HepG2 (cell line): ENCODE measurements around the gene TMIGD3. TPM values are rescaled to one million over a fixed set of nuclear protein-coding genes. Genes with fewer than 3 reads are reported as not detected.
A peak's percentile ranks its signal among the peaks of the same experiment; 100 is the strongest.

Experiments used
- ATAC-seq: fragments of 200-7000 bp; cut with Tn5 transposase; 3 replicates; pipeline ENCODE4 v1.9.1; 2020; ENCODE audit warnings: mild to moderate bottlenecking, moderate library complexity
- BruUV-seq: library from RNA; stranded (reverse); fragments of 400-500 nt; replicated peaks from 2 replicates; lab custom pipeline; 2021; lab: Mats Ljungman, UMichigan
- CTCF ChIA-PET: fragments of 300-600 bp; formaldehyde crosslinking; extraction: SDS; loops from one replicate; lab custom pipeline; 2021; ENCODE audit warnings: low total read pairs, inconsistent platforms, low intra/inter-chr PET ratio; lab: Yijun Ruan, JAX
- POLR2A ChIA-PET: fragments of 350-600 bp; sonication (Branson Sonifier 250); formaldehyde crosslinking; loops from one replicate; lab custom pipeline; 2020; ENCODE audit warnings: antibody characterized with exemption, inconsistent platforms; lab: Yijun Ruan, JAX
- DNase-seq: peaks from one replicate; pipeline ENCODE4 v3.0.0-alpha.2; 2015; ENCODE audit warnings: low spot score
- FAIRE-seq: peaks from 3 replicates; lab custom pipeline; 2011; peaks lifted over from hg19 to GRCh38; lab: Jason Lieb, UNC
- H2AFZ ChIP-seq: one replicate; pipeline ENCODE4 v1.6.1; 2011; ENCODE audit warnings: low read length, inconsistent platforms
- H3K27ac ChIP-seq: fragments of 300-600 bp; 3 replicates; pipeline ENCODE4 v1.8.0; 2011; ENCODE audit warnings: mixed run types, mild to moderate bottlenecking, mixed read lengths, low read length, inconsistent platforms; ENCODE audit not compliant: insufficient read depth; ENCODE audit errors: extremely low read length
- H3K27me3 ChIP-seq, 2 experiments: fragments of 200-600 bp in 1 of 2; 2 replicates in 1 of 2; 3 replicates in 1 of 2; pipeline versions ENCODE4 v1.6.0 to v1.8.0; 2011; ENCODE audit warnings: low read length in 2 of 2, mild to moderate bottlenecking in 2 of 2, moderate library complexity in 2 of 2, inconsistent platforms in 1 of 2; ENCODE audit not compliant: insufficient read depth in 2 of 2, control insufficient read depth in 1 of 2
- H3K36me3 ChIP-seq, 2 experiments: fragments of 200-600 bp in 1 of 2; replicated peaks in 1 of 2; 2 replicates in 1 of 2; 3 replicates in 1 of 2; pipeline versions ENCODE4 v1.5.1 to v1.8.0; 2011; ENCODE audit warnings: low read length in 2 of 2, inconsistent platforms in 1 of 2; ENCODE audit not compliant: insufficient read depth in 2 of 2, control insufficient read depth in 1 of 2
- H3K4me1 ChIP-seq: 2 replicates; pipeline ENCODE4 v1.5.1; 2012; ENCODE audit warnings: low read length, inconsistent platforms; ENCODE audit not compliant: insufficient read depth
- H3K4me2 ChIP-seq: 2 replicates; pipeline ENCODE4 v1.6.0; 2011; ENCODE audit warnings: low read depth, low read length, inconsistent platforms
- H3K4me3 ChIP-seq, 3 experiments: fragments of 200-600 bp in 1 of 3; sonication (generic), shearing (Covaris generic) in 1 of 3; replicated peaks in 1 of 3; 2 replicates each; pipeline ENCODE4 v1.5.1; 2011 to 2016; ENCODE audit warnings: low read length in 3 of 3, inconsistent platforms in 2 of 3, low read depth in 2 of 3, mild to moderate bottlenecking in 2 of 3, control low read depth in 1 of 3, mixed read lengths in 1 of 3; ENCODE audit not compliant: insufficient read depth in 1 of 3
- H3K79me2 ChIP-seq: one replicate; pipeline ENCODE4 v1.6.1; 2011; ENCODE audit warnings: low read length, inconsistent platforms; ENCODE audit not compliant: insufficient read depth
- H3K9ac ChIP-seq: 2 replicates; pipeline ENCODE4 v1.6.0; 2011; ENCODE audit warnings: mild to moderate bottlenecking, low read depth, low read length, inconsistent platforms; ENCODE audit not compliant: insufficient read depth
- H3K9me3 ChIP-seq: 2 replicates; pipeline ENCODE4 v1.5.1; 2012; ENCODE audit warnings: mild to moderate bottlenecking, low read length
- H4K20me1 ChIP-seq: 2 replicates; pipeline ENCODE4 v1.6.0; 2011; ENCODE audit warnings: inconsistent platforms, mild to moderate bottlenecking, low read length, moderate library complexity; ENCODE audit not compliant: insufficient read depth
- CEBPG ChIP-seq: IDR thresholded peaks from 2 replicates; pipeline ENCODE4 v1.6.1; 2016
- HMGXB4 ChIP-seq, 2 experiments: sonication (generic) in 1 of 2; formaldehyde crosslinking in 1 of 2; IDR thresholded peaks; 2 replicates each; pipeline versions ENCODE4 v1.4.0 to v1.6.1; 2018 to 2020; ENCODE audit warnings: missing genetic modification reagents in 2 of 2, borderline replicate concordance in 1 of 2, low read depth in 1 of 2, mild to moderate bottlenecking in 1 of 2, missing biosample characterization in 1 of 2
- SMAD9 ChIP-seq: sonication (generic); formaldehyde crosslinking; IDR thresholded peaks from 2 replicates; pipeline ENCODE4 v1.5.1; 2020; ENCODE audit warnings: mild to moderate bottlenecking, missing genetic modification reagents
- U2AF2 ChIP-seq: fragments of 200-400 bp; formaldehyde crosslinking; IDR thresholded peaks from 2 replicates; pipeline ENCODE4 v1.6.1; 2017; ENCODE audit warnings: low read depth, mild to moderate bottlenecking, low read length
- ZNF274 ChIP-seq: sonication (generic); formaldehyde crosslinking; IDR thresholded peaks from 2 replicates; pipeline ENCODE4 v1.5.1; 2020; ENCODE audit warnings: mild to moderate bottlenecking, missing genetic modification reagents
- ZNF280D ChIP-seq: sonication (generic); formaldehyde crosslinking; IDR thresholded peaks from 2 replicates; pipeline ENCODE4 v1.5.1; 2020; ENCODE audit warnings: mild to moderate bottlenecking, missing genetic modification reagents
- ZNF414 ChIP-seq: sonication (generic); formaldehyde crosslinking; IDR thresholded peaks from 2 replicates; pipeline ENCODE4 v1.5.0; 2020; ENCODE audit warnings: missing genetic modification reagents
- ZNF512B ChIP-seq: sonication (generic); formaldehyde crosslinking; IDR thresholded peaks from 2 replicates; pipeline ENCODE4 v1.5.1; 2020; ENCODE audit warnings: missing genetic modification reagents, mild to moderate bottlenecking, borderline replicate concordance
- ZNF607 ChIP-seq: sonication (generic); formaldehyde crosslinking; IDR thresholded peaks from 2 replicates; pipeline ENCODE4 v1.5.1; 2020; ENCODE audit warnings: missing genetic modification reagents, mild to moderate bottlenecking, borderline replicate concordance
- ZNF713 ChIP-seq: sonication (generic); formaldehyde crosslinking; IDR thresholded peaks from 2 replicates; pipeline ENCODE4 v1.4.0; 2020; ENCODE audit warnings: mild to moderate bottlenecking, missing genetic modification reagents
- ZNF740 ChIP-seq: sonication (generic); formaldehyde crosslinking; IDR thresholded peaks from 2 replicates; pipeline ENCODE4 v1.4.0; 2020; ENCODE audit warnings: missing genetic modification reagents
- ZSCAN9 ChIP-seq: IDR thresholded peaks from 2 replicates; pipeline ENCODE4 v1.6.1; 2016; ENCODE audit warnings: borderline replicate concordance
- WGBS: methylation state at CpG from one replicate; pipeline ENCODE4 v1.1.6; 2017; ENCODE audit warnings: low lambda C conversion rate; 5-methylcytosine and 5-hydroxymethylcytosine counted together
- in situ Hi-C: cut with HindIII; loops from 2 replicates; pipeline ENCODE4 v1.10.0; 2017; ENCODE audit warnings: low pct_unique_long_range_greater_than_20kb; ENCODE audit not compliant: extremely low pct_ligation_motif_present
- intact Hi-C: fragments of 100-400 bp; cut with micrococcal nuclease; formaldehyde crosslinking; loops from one replicate; pipeline ENCODE4 v1.10.0; 2022; ENCODE audit not compliant: unreplicated experiment
- polyA plus RNA-seq, 8 experiments: library from polyadenylated mRNA; depleted of rRNA in 3 of 8; stranded (reverse) in 7 of 8; unstranded in 1 of 8; fragments of >200 nt; fragmentation: Illumina TruSeq in 4 of 8; extraction: Trizol in 4 of 8; gene quantifications; 2 replicates each; pipeline versions ENCODE4 v1.2.1 to v1.2.3, GENCODE V29; 2011 to 2016; ENCODE audit warnings: low read depth in 4 of 8, missing spikeins in 1 of 8, mixed read lengths in 1 of 8; ENCODE audit not compliant: insufficient read depth in 1 of 8
- total RNA-seq, 5 experiments: library from RNA; depleted of rRNA; stranded (reverse); fragments of >200 nt; fragmentation: Illumina TruSeq; extraction: Trizol; gene quantifications; 2 replicates each; pipeline ENCODE4 v1.2.3, GENCODE V29; 2016; ENCODE audit warnings: low read depth in 1 of 5

TMIGD3 gene
- total and polyA plus RNA-seq, 2 of the 13 experiments (the other 11 are each of a cell fraction or from before 2014, with no cell fraction given), result not detected

GRCh38 chr1:111535256-111536191 is 32.1 kb upstream of the TMIGD3 start (continued):
- TF ChIP-seq HMGXB4 (CRISPR knock-in tag; IDR thresholded peaks at IDR 0.05; ENCODE audit: borderline replicate concordance in 1 of 2, low read depth in 1 of 2) (no peak), ZNF740 (CRISPR knock-in tag) (peak; percentile 74; the same call in 1 of the 2 replicates), SMAD9 (CRISPR knock-in tag) (no peak), CEBPG (CRISPR knock-in tag) (peak; percentile 35), U2AF2 (no peak), ZNF607 (CRISPR knock-in tag) (no peak)
- TF ChIP-seq, all 625 proteins: peak for 135

- Histone ChIP-seq H3K27me3 (no peaks in the 10 kb centered on the region), H3K4me2 (no peak overlapping the region), H3K79me2 (no peaks in the 10 kb centered on the region), H2AFZ (no peak overlapping the region), H4K20me1 (no peaks in the 10 kb centered on the region), H3K4me1 (peaks cover 32% of the 10 kb centered on the region), H3K27ac (no peak overlapping the region), H3K9ac (no peak overlapping the region), H3K9me3 (no peaks in the 10 kb centered on the region), H3K36me3 (no peaks in the 10 kb centered on the region), H3K4me3 (no peak overlapping the region)
- CTCF ChIA-PET, result no interaction called here
- POLR2A ChIA-PET, result no interaction called here
- FAIRE-seq (no peak), ATAC-seq (no peak), DNase-seq (no peak)
- no TSS peak for BruUV-seq
- intact Hi-C loops, result no loop called here
- in situ Hi-C loops, result no loop called here
- 54% methylated on average over 3 of the region's 3 CpGs for WGBS
- TF ChIP-seq ZNF280D (CRISPR knock-in tag) (no peak), ZSCAN9 (CRISPR knock-in tag) (no peak), ZNF512B (CRISPR knock-in tag) (no peak), ZNF713 (CRISPR knock-in tag) (no peak), ZNF274 (CRISPR knock-in tag) (no peak), ZNF414 (no peak)
Observed at GRCh38 chr1:111520053-111520452, 16.6 kb upstream of the TMIGD3 start.
